ENCODE measurements around the gene MRTFB.

MRTFB gene

DNA sequence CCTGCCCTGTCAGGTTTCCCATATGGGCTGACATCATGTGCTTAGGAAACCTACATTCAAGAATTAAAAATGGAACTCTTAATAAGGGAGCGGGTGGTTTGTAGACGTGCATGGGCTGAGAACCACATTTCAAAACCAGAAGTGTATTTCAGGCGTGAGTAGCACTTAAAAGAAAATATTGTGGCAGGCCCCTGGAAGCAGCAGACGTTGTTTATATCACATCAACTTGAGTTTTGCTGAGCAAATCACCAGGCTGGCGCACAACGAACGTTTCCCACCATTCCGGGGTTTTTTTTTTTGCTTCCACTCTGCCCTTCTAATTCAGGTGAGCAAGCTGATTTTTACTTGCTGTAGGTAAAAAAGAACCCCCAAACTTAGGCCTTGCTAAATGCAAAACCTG lies 220.2 kb downstream of the MRTFB start:
- DNase-seq = no peak

DNA sequence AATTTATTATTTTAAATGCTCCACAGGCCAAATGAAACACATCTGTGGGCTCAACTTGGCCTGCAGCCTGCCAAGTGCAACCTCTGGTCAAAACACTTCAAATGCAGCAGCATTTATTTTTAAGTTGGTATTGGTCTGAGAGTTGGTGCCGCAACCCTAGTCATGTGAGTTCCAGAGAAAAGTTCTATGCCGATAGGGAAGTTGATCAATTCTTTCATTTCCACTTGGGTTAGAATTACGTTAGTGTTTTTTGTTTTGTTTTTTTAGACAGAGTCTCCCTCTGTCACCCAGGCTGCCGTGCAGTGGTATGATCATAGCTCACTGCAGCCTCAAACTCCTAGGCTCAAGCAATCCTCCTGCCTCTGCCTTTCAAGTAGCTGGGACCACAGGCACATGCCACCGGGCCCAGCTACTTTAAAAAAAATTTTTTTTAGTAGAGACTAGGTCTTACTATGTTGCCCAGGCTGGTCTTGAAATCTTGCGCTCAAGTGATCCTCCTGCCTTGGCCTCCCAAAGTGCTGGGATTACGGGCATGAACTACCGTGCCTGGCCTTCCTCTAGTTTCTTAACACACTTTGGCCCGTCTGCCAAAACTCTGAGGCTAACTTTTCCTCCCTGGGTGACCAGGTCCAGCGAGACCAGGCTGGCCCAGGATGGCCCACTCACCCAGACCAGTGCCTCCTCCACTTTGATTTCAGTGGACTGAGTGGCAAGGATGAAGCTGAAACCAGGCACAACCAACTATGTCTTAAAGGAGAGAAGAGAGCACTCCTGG lies 221.1 kb downstream of the MRTFB start:
- DNase-seq = no peak

DNA sequence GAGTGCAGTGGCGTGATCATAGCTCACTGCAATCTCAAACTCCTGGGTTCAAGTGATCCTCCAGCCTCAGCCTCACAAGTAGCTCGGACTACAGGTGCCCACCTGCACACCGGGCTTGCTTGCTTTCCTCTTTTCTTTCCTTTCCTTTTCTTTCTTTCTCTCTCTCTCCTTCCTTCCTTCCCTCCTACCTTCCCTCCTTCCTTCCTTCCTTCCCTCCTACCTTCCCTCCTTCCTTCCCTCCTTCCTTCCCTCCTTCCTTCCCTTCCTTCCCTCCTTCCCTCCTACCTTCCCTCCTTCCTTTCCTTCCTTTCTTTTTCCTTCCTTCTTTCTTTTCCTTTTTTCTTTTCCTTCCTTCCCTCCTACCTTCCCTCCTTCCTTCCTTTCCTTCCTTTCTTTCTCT lies 225.5 kb downstream of the MRTFB start:
- DNase-seq = no peak

DNA sequence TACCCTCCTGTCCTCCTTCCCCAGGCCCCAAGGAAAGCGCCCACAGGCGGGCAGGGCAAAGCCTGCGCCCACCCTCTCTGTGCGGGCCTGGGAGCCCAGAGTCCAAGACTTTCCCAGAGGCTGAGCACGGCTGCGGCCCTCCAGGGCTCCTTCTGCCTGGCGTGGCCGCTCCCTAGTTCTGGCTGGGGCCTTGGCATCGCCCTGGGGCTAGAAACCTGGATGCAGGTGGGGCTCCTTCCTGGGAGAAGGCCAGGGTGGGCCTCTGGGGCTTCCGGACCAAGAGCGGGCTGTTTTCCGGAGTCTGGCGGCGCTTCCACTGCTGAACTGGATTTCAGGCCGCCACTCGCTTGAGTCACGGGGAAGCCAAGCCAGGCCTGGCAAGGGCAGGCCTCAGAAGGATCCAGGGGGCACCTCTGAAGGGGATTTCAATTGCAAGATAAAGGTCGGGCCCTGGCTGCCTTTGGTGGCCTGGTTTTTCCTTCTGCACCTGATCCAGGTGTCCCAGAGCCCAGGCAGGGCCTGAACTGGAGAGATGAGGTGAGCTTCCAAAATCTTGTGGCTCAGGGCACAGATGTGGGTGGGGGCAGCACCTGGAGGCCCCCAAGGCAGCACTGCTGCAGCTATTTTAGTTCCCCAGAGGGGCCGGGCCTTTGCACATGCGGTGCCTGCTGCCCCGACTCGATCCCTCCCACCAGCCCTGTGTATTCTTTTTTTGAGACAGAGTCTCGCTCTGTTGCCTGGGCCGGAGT lies 227.4 kb downstream of the MRTFB start:
- DNase-seq = no peak

DNA sequence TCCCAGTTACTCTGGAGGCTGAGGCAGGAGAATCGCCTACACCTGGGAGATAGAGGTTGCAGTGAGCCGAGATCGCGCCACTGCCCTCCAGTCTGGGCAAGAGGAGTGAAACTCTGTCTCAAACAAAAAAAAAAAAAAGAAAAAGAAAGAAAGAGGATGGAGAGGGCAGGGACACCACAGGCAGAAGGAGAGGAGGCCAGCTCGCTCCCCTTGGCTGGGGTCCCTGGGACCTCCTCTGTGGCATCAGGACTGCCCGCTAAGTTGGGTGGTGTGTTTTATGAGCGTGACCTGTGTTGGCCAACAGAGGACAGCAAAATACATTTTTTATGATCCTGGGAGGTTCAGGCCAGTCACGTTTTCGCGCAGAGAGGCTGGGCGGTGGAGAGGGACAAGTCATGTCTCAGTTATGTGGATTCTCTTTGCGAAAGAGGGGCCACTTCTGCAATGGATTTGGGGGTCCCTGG lies 229.6 kb downstream of the MRTFB start:
- DNase-seq = peak; percentile 87

DNA sequence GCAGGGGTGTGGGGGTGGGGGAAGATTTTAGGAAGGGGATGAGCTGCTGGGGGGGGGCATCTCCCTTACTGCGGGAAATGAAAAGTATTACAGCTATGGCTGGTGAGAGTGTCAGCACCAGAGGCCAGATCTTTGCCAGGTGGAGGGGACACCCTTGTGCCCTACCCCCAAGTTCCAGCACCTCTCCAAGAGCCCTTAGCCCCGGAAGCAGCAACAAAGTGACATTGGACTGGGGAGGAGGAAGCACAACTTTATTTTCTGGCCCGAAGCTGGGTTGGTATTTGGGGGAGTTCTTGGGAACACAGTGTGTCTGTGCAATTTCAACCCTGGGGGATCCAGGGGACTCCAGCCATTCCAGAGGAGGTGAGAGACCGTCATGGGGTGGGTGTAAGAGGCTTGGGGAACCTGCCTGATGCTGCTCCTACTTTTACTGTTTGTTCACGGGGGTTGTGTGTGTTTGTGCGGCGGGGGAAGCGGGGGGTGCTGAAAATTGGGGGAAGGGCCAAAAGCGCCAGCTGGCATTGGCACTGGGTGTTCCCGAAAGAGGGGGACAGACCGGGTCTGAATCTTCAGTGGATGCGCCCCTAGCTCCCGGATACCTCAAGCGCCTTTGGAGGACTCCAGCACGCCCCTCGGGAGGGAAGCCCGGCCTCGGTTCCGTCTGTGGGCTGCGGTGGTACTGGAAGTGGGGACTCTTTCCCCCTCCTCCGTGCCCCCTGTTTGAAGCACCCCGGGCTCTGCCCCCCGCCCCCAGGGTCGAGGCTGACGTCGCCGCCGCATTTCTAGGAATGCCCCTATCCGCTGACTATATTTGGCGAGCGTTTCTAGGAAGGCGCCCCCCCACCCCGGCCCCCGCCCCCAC lies 230.3 kb downstream of the MRTFB start:
- DNase-seq = peak; percentile 69

DNA sequence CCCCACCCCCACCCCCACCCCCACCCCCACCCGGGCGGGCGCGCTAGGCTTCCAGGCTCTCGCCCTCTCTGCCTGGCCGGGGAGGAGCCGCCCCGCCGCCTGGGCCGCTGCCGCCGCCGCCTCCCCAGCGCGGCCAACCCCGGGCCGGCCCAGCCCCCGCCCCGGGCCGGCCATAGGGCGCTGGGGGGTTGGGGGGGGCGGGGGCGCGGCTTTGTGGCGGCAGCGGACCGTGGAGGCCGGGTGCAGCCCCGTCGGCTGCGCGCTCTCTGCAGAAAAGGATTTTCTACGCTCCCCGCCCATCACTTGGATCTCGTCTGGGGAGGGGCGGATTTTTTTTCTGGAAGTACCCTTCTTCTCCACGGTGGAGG lies 230.9 kb downstream of the MRTFB start:
- peak; percentile 75 for DNase-seq

DNA sequence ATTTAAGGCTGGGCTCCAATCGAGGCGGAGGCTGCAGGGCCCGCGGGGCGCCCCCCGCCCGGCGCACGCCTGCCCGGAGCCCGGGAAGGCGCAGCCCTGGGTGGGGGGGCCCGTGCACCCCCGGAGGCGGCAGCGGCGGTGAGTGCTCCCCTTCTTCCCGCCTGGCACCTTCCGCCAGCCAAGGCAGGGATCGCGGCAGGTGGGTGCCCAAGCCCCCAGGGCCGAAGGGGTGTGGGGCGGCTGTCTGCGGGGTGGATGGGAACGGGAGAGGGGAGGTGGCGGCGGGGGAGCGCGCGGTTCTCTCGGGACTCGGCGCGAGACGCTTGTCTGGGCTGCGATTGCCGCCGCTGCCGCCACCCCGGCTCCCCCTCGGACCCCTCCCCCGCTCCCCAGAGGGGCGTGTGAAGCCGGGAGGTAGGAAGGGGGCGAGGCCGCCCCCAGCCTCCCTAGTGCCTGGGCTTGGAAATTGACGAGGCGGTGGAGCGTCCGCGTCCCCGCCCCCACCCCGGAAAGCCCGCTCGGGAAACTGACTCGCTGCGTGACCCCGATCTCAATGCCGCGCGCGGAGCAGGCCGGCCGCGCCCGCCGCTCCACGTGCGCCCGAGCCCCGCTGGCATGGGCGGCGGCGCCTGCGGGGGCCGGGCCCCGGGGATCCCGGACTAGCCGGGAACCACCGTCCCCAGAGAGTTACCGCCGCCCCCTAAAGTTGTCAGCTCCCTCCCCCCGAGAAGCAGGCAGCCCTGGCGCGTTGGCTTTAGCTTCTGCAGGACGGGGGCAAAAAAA lies 231.5 kb downstream of the MRTFB start:
- DNase-seq = peak; percentile 43

DNA sequence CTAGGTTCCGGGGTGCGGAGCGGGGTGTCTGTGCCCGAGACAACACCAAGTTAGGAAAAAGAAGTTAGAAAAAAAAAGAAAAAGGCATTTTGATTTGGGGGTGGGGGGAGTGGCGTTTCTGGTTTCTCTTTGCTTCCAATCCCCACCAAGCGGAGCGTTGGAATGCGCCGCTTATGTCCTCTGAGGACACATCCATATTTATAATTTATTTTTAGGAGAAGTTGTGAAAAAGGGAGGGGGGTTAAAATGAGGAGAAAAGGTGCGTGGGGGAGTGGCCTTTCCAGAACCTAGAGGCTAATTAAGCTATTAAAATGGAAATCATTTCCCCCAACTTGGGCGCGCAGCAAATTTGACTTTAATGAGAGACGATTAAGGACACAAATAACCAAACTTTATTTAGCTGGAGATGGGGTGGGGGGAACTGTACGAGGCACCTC lies 232.1 kb downstream of the MRTFB start:
- DNase-seq = no peak

DNA sequence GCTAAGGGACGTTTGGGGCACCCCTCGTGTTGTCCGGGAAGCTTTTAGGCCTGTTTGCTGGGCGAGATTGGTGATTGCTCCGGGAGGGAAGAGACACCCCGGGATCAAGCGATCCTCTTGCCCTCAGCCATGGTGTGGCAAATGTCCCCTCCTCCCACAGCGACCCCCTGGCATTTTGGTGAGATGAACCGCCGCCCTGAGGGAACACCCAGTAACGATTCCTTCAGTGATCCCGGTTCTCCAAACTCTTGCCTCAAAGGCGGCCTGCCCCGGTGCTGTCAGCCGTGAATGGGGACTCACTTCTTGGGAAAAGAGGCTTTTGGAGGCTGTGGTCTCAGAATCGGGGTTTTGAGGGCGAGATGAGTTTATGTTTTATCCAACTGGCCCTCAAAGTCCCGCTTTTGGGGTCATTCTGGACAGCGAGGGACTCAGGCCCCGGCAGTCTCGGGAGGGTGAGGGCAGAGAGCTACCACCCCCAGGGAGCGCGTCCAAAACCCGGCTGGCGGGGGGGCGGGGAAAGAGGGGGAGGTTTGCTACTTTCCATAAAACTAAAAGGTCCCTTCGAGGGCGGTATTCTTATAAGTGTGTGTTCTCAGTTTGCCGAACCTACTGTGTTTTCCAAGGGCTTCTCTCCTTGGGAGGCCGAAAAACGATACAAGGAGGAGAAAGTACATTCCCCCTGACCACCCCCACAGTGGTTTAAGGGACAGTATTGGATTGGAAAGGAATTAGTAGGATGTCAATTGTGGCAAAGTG lies 232.7 kb downstream of the MRTFB start:
- peak; percentile 44 for DNase-seq

DNA sequence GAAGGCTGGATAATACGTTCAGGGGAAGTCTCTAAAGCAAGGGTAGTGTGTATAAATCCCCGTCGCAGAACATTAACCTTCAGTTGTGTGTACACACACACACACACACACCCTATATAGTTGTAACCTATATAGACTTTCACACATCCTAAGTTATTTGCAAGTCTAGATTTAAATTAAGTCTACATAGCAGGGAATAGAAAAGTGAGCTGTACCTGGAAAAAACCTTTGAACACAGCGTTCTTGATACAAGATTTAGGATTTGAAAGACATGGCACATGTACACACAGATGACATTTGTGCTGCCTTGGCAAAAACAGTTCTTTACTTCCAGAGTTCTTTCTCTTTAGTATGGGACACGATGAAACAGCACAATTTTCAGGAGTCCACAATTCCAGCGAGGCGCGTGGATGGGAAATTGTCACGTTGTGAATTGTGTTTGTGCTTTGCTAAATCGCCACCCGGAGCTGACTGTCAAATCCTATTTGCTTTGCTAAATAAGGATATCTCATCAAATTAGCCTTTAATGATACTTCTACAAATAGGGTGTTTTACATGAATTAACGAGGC lies 233.9 kb downstream of the MRTFB start:
- no peak for DNase-seq

DNA sequence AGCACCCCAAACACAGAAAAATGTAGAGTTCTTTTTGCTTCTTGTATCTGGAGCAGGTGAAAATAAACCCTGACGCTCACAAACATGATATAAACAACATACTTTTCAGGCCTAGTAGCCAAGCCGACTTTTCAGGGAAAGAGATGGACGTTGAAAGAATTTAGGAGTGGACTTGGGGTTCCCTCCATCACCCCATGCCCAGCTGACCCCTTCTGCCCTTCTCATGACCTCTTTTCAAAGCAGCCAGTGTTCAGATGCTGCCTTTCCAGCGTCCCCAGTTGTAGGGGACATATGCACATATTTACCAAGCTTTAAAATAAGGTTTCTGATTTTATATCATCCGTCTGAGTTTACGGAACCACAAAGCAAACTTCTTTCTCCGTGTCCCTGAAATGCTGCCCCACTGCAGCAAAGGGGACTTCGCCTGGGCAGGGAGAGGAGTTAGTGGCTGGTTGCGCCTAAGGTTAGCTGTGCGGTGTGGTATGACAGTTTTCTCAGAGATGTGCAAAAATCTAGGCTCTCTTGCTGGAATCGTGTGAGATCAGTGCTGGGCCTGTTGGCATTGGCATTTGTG lies 235.5 kb downstream of the MRTFB start:
- DNase-seq = no peak

DNA sequence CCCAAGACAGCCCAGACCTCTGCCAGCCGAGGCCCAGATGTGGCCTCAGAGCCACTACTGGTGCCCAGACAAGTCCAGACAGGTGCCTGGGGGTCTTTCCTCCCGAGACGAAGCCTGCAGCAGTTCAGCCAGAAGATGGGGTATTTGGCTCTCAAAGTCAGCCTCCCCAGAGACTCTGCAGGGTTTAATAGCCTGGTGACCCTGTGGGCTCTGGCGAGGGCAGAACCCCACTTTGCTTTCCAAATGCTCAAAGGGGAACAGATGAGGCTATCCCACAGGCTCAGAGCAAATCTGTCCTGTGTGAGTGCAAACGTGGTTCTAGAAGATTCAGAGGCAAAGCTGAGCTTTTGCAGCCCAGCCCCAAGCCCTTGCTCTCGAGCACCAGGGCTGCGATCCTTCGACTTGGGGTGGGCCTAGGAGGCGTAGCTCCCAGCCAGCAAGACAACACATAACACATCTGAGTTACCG lies 236.0 kb downstream of the MRTFB start:
- no peak for DNase-seq

DNA sequence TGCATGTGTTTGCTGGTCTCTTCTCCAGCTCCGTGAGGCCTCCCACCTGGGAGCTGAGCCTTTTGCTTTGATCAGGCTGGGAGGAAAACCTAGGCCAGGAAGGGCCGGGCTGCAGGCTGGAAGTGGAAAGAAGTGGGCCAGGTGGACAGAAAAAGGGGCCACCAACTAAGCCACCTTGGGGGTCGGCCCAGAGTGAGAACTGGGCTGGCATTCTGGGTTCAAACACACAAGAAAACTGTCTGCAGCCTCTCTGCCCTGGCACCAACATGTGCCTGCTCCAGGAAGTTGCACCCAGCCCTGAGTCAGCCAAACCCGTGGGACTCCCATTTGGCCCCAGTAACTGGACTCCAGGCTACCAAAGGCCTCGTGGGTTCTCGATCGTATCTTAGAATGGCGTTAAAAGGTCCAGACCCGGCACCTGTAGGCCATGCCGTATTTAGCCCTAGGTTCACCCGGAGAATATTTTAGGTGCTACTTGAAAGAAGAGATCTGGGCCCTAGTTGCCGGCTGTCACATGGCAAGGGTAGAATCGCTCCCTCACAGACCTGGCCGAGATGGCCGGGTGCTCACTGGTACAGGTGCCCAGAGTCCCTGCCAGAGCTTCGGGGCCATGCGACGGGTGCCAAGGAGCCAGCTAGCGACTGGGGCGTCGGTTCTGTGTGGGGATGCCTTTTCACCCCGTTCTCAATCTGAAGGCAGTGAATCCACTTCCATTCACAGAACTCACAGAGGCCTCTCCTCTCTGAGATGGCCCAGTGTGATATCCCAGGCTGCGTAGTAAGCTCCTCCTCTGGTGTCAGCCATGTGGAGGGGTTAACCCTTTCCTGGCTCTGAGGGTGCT lies 236.6 kb downstream of the MRTFB start:
- DNase-seq = no peak

DNA sequence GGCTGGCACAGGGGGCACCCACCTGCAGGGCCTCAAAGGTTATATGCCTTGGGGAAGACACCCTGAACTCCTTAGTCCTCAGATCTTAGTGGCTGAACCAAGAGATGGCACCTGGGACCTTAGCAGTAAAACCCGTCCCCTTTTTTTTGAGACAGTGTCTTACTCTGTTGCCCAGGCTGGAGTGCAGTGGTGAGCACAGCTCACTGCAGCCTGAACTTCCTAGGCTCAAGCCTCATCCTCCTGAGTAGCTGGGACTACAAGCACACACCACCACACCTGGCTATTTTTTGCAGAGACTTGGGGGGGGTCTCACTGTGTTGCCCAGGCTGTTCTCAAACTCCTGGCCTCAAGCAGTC lies 237.2 kb downstream of the MRTFB start:
- DNase-seq = no peak

DNA sequence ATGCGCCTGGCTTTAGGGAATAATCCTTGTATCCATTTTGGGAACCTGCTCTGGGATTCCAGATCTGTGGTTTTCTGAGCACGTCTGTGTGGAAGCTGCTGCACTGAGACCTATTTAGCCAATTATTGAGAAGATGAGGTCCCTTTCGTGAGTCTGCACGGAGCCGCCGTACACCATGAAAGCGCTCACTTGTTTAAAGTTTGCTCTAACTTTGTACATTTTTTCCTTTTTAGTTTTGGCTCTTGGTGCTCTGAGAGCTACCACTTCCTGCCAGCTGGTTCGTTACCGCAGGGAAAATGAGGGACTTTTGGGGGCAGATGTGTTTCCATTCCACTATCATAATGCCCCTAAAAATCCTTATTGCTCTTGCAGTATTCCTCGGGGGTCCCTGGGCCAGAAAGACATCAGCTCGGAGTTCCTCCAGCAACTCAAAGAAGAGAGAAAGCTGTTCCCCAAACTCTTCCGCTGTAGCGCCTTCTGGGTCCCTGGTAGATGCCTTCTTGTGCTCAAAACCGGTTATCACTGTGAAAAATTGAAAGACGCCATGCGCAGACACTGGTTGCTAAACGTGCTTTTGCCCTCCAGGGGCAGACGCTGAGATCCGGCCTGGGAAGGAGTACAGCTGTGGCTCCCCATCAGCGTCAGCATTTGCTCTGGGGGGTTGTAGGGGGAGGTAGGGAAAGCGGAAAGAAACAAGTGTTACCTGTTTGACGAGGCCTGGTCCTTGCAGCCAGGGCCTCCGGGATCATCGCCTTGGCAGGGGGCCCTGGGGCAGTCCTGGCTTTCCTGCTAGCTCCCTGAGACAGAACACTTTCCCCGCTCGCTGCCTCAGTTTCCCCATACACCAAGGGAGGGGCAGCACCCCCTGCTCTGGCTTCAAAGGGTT lies 238.1 kb downstream of the MRTFB start:
- peak; percentile 39 for DNase-seq

DNA sequence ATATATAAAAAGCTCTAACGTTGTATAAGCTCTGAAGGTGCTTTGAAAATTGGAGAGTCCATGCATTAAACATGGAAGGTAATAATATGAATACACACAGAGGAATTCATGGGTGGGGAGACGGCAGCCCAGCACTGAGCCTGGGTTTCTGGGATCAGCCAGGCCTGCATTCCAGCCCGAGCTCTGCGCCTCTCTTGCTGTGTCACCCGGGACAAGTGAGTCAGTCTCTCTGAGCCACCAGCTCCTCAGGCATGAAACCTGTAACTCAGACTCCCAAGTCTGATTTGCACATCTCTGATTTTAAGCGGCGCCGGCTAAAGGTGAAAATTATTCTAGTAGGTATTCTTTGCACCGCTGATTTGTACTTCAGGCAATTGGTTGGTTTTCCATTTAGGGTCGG lies 238.8 kb downstream of the MRTFB start:
- no peak for DNase-seq

DNA sequence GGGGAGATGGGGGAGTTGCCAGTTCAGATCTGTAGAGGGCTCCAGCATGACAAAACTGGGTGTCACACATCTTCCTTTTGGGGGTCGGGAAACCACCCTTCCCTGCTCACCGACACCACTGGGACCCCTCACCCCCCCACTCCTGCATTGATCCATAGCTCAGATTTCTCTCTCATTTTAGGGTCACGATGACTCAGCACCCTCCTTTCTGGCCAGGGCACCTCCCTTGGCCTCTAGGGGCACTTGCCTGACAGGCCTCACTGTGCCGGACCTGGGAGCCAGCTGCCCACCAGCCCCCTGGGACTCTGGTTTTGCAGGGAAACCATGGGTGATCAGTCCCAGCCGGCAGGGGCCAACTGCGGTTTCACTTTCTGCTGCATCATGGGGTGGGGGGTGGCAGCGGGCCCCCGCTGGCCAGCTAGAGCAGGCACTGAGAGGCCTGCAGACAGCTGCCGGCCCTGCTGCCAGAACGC lies 239.4 kb downstream of the MRTFB start:
- peak; percentile 46 for DNase-seq

DNA sequence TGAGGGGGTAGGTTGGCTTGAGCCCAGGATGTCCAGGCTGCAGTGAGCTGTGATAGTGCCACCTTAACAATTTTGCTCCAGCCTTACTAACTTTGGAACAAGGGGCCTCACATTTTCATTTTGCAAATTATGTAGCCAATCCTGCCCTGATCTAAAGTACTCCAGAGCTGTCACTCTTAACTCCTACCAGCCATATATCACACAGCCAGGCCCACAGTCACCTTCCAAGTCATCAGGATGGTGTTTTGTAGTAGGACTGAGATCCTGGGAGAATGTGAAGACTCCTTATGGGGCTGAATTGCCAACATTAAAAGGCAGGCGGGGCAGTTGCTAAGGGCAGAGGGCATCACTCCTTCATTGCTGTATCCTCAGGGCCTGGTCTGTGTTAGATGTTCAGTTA lies 243.0 kb downstream of the MRTFB start:
- no peak for DNase-seq
